Activated CD4-positive, alpha-beta T cell treated with anti-CD3 and anti-CD28 coated beads, Interleukin-2, amount 50 U/mL, for 48 hours (primary cell): Measurements from ENCODE around the gene CLN6.

Experiments used
- DNase-seq, 2 experiments: peaks; one replicate each; pipeline ENCODE4 v3.0.0-alpha.2; 2020

The CLN6 gene

GRCh38 chr15:68229386-68230156 is at the start of gene CLN6:
Gene CLN6 (minus strand): TSS chr15:68229728. CDS start chr15:68229584, 144 bp downstream.
- peak; percentile 77 to 79 for DNase-seq

GRCh38 chr15:68278595-68279405 is 49.3 kb upstream of the CLN6 start:
- DNase-seq = peak in 1 of 2 experiments; percentile 26

- peak in 1 of 2 experiments; percentile 71 for DNase-seq
Measured at GRCh38 chr15:68278345-68278594, 48.7 kb upstream of the CLN6 start.

DNA sequence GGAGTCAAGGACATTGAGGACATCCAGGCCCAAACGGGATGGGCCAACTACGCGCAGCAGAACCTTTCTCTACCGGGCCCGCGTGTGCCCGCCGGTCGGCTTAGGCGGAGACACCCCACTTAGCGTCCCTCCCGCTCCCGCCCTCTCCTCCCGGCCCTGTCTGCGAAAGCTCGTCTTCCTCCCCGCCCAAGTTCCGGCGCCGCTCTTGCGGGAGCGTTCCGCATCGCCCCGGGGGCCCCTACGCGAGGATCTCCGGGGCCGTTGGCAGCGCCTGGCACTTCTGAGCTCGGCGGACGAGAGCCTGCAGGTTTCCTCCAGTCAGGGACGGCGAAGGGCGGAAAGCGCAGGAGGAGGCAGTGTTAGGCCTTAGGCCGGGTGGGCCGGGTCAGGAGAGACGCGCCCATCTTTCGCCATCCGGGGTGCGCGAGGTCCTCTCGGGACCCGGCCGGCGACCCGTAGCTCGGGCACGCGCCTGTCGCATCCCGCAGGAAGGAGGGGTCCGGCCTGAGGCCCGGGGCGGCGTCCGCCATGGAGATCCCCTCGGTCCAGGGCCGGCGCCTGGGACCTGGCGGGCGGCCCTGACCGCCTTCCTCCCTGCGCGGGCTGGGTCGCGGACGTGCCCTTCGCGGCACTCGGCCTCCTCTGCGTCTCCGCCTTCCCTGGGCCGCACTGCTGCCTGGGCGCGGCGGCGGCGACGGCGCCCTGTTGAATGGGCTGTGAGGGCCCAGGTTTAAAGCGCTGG is 48.2 kb upstream of the CLN6 start, which contains the start of gene FEM1B:
Gene FEM1B, plus strand, starts transcription at position 143 of the 742 bp plus-strand sequence. CDS start 673 bp downstream, outside the sequence.
- DNase-seq = peak; percentile 85 to 89

- no peak for DNase-seq
Measured at GRCh38 chr15:68277131-68277602, 47.6 kb upstream of the CLN6 start.

- DNase-seq = no peak
Measured at GRCh38 chr15:68276668-68277067, 47.1 kb upstream of the CLN6 start.

DNA sequence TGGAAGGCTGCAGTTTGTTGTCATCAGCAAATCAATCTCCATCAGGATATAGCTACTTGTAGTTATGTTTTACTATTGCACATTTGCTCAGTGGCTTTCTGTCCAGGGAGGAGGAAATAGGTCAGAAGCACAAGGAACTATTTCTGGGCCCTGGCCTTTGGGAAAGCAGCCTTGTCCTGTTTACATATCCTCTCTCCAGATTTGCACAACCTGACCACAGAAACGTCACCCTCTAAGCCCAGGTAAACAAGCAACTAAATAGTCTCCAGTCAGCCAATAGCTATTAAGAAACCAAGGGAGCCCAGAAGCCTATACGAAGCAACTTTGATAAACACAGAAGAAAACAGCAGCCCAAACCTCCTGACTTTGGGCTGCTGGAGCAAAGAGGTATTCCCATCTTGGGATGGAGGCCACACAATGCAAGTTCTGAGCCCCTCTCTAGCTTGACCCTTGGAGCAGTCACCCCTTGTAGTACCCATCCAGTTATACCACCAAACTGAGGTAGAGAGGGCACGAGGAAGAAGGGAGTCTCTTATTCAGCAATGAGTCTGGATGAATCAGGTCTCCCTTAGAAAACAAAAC is 45.7 kb upstream of the CLN6 start:
- DNase-seq = no peak

DNA sequence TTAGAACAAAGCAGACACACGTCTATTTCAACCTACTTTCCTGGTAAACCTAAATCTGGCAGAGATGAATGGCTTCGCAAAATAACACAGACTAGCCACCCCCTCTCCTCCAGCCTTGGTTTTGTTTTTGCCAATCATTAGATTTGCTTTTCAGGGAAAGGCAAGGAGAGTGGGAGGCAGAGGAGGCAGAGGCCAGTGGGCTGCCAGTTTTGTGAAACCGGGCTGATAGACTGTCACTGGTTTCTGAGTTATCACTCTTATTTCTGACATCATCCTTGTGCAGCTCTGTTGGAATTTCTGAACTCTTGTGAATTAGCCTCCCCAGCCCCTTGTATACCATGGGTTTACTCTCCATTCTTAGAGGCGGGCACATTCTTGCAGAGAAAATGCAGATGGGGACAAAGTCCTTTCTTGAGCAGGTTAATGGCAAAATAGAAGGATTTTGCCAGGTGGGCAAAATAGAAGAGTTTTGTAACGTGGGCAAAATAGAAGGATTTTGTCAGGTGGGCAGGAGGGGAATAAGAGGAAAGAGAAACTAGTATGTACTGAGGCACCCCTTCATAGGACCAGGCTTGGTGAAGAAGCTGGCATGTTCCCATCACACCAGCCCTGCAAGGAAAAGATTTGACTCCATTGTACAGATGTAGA is 44.8 kb upstream of the CLN6 start:
- no peak for DNase-seq

DNA sequence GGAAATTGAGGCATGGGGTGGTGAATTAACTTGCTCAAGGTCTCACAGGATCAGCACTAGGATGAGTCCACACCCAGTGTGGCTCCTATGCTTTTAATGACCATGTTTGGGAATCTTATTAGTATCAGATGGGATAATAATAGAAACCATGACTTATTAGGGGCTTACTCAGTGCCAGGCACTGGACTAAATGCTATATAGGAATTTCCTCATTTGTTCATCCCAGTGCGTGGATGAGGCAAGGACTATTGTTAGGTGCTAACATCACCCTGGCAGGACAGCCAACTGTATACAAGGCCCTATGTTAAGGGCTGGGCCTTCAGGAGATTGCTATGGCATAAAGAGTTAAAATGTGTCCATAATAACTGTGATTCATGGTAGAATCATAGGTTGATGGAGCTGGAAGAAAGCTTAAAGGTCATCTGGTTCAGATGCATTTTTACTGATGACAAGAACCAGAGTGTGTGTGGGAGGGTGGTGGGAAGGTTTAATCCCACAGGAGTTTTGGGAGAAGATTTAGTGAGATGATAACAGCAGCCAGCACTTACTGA is 43.3 kb upstream of the CLN6 start:
- no peak for DNase-seq

DNA sequence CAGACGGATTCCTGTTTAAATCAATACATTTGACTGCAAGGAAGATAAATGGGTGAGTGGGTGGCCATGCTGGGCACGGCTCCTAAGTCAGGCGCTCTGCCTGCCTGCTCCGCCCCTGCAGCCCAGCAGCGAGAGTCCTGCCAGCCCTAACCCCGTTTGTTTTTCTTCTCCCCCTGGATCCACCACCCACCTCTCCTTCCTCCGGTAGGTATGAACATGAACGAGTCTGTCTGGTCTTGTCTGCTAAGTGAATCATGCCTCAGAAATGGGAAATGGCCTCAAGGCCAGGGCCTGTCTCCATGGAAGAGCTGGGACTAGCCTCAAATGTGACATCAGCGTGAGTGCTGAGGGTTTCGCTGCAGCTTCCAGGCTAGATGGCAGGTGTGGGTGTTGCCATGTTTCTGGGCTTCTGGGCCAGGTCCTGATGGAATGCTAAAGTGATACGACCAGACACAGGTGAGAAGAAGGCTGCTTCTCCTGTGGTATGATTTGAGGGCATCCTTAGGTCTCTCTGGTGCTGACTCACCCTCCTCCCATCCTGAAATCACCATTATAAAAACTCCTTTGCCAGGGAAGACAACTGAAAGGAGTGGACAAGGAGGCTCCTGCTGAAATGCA is 42.4 kb upstream of the CLN6 start:
- no peak for DNase-seq

DNA sequence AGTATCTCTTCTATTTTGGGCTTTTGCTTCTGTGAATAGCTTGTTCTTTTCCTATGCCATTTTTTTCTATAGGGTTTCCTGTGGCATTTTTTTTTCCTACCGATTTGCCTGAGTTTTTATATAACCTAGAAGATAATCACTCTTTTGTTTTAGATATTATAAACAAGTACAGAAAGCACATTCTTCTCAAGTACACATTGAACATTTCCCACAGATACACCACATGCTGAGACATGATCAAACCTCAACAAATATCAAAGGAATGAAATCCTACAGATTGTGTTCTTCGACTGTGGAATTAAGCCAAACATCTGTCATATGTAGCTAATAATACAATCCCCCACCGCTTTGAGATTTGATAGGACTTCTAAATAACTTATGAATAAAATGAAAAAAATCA is 38.9 kb upstream of the CLN6 start:
- no peak for DNase-seq

- no peak for DNase-seq
Measured at GRCh38 chr15:68265674-68266073, 36.1 kb upstream of the CLN6 start.

DNA sequence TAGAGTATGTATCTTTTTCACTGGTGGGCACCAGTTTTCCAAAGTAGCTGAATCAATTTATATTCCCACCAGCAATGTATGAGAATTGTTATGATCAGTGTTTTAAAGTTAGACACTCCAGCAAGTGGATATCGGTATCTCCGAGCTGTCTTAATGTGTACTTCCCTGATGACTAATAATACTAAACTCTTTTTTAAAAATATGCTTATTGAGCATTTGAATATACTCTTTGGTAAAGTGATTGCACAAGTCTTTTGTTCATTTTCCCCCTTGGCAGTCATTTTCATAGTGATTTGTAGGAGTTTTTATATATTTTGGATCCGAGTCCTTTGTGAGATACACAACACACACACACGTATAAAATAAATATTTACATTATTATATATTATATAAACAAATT is 35.6 kb upstream of the CLN6 start:
- no peak for DNase-seq

DNA sequence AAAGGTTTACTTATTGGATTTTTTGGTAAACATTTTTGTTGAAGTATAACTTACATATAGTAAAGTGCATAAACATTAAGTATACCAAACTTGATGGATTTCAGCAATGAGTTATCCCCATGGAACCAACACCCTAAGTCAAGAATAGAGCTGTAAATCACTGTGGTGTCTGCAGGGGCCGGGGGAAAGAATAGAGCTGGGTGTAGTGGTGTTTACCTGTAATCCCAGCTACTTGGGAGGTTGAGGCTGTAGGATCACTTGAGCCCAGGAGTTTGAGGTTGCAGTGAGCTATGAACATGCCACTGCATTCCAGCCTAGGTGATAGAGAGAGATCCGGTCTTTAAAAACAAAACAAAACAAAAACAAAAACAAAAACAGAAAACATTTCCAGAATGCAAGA is 34.8 kb upstream of the CLN6 start:
- no peak for DNase-seq

DNA sequence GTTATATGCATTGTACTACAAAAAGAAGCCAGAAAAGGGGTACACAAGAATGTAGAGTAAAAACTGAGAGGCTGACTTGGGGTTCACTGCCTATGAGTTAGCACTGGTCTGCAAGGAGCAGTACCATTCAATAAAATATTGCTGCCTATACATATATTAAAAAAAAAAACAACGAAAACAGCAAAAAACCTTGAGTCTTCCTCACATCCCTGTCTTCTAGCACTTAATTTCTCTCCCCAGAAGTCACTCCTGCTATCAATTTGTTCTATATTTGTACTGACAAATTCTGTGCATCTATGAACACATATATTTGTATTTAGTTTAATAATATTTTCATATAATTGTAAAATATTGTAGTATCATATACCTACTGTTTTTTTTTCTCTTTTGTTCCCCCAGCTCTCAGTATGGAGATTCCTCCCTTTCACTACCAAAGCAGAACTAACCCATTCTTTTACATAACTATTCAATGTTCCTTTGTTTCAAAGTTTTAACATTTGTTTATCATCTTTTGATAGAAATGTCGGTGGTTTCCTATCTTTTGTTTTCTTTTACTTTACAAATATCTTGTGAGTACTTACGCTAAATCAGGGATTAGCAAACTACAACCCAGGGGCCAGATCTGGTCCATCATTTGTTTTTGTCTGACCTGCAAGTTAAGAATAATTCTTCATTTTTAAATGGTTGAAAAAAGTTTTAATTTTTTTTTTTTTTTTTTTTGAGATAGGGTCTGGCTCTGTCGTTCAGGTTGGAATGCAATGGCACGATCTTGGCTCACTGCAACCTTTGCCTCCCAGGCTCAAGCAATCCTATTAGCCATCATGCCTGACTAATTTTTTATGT is 33.2 kb upstream of the CLN6 start:
- no peak for DNase-seq

DNA sequence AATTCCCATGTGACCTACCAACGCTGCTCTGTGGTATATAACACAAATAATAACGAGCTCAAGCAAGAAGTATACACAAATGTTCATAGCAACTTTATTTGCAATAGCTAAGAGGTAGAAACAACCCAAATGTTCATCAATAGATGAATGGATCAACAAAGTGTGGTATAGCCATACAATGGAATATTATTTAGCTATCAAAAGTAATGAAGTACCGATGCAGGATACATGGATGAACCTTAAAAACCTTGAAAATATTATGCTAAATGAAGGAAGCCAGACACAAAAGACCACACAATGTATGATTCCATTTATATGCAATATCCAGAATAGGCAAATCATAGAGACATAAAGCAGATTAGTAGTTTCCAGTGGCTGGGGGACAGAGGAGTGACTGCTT is 32.5 kb upstream of the CLN6 start:
- no peak for DNase-seq

DNA sequence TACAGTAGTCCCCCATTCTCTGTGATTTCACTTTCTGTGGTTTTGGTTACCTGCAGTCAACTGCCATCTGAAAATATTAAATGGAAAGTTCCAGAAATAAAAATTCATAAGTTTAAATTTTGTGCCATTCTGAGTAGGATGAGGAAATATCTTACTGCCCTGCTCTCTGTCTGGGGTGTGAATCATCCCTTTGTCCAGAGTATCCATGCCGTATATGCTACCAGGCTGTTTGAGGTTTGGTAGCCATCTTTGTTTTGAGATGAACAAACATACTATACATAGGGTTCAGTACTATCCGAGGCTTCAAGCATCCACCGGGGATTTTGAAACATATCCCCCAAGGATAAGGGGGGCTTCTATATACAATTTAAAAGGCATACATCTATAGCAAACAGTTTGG is 31.7 kb upstream of the CLN6 start:
- DNase-seq = no peak

GRCh38 chr15:68259883-68260282 is 30.4 kb upstream of the CLN6 start:
- no peak for DNase-seq

DNA sequence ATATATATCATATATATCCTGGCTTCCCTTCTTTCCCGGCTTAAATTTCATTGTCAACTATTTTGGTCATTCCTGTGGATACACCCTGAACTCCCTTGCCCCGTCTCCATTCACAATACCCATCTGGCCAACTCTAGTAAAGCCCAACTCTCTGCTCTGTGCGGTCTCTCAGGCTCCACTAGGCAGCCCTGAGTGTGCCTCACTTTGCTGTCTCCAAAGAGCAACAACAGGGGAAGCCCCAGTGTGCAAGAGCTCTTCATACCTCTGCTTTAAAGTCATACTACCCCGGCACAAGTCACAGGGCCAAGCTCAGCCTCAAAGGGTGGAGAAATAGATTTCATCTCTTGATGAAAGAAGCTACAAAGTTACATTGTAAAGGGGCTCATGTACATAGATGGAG is 29.2 kb upstream of the CLN6 start:
- DNase-seq = peak in 1 of 2 experiments; percentile 23

DNA sequence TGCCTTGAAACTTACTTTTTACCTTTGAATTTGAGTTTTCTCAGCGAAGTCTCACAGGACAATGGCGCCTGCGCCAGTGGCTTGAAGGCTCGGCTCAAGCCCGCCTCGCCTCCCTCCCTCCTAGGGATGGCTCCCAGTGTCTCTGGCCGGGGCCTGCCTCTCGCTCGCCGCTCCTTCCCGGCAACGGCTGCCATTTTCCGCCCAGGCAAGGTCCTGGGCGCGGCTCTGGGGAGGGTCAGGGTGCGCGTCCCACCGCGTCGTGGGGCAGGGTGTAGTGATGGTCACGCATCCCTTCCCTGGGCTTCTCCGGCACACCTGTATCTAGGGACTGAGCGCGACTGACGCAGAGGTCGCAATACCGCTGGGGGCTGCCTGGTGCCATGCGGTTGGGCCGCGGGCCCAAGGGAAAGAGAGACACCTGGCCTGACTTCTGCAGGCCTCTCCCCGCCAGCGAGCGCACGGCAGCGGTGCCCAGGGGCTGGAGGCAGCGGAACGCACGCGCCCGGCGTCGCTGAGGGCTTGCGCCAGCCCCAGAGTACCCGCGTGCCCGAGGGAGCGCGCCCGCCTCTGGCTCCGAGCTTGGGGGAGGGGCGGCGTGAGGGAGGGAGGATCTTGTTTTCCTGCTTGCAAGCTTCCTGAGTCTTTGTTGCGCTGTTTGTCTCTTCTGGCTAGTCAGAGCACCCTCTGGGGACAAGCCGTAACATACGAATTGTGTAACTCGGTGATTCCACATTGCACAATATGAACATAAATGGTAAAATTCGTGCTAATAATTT is 27.3 kb upstream of the CLN6 start:
- peak; percentile 75 to 79 for DNase-seq
